GM18505 (cell line): Measurements from ENCODE around the gene FCRL6.

ENCODE experiments used
- ATAC-seq: cut with Tn5 transposase; IDR thresholded peaks from one replicate; pipeline ENCODE4 v1.9.1; 2021; ENCODE audit not compliant: unreplicated experiment
- POLR2A ChIP-seq: IDR thresholded peaks from 4 replicates; pipeline ENCODE4 v1.6.1; 2011; ENCODE audit warnings: borderline replicate concordance; ENCODE audit not compliant: insufficient read depth, insufficient read length; ENCODE audit errors: extremely low read depth

The FCRL6 gene

DNA sequence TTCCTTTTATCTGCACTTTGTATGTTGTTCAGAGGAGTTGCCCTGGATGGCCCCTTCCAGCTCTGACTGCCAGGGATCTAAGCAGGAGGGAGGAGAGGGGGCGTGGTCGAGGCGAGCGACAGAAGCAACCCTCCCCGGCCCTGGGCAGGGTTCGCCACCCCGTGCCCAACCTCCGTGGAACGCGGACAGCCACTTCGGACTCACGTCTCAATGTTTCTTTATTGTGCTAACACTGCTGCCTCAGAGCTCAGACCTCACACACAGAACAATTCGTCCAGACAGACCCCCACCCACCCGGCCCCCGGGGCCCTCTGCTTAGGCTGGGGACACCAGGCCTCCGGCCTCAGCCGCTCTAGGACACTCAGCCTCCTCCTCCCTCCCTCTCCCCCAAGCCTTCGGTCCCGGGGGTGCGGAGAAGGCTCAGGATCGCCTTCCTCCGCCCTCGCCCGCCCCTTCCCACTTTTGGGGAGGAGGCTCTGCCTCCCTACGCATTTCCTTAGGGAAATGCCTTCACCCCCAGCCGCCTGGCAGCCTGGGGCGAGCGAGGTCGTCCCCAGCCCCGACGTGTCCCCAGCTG, 52.0 kb downstream of the FCRL6 start:
- no peak for TF ChIP-seq POLR2A
- ATAC-seq, result no peak

GRCh38 chr1:159854693-159855192, 52.6 kb downstream of the FCRL6 start:
- no peak for TF ChIP-seq POLR2A
- ATAC-seq, result peak; percentile 71

- TF ChIP-seq POLR2A, result no peak
- no peak for ATAC-seq
Observed at GRCh38 chr1:159855709-159856108, 53.5 kb downstream of the FCRL6 start.

DNA sequence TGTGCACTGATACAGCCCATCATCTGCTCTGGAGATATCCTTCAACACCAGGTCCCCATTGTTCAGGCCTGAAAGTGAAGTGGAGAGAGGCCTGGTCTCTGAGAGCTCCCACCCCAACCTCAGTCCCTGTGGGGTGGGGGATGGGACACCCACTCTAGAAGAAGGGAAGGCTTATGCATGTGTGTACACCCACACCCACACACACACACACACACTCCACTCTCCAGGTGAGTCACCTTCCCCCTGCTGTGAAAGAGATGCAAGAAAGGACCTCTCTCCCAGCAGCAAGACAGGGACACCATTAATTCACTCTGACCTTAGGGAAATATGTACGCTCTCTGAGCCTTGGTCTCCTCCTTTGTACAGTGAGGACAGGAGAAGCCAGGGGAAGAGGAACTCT, 54.4 kb downstream of the FCRL6 start:
- no peak for ATAC-seq

GRCh38 chr1:159857889-159858288, 55.7 kb downstream of the FCRL6 start:
- ATAC-seq, result no peak
- no peak for TF ChIP-seq POLR2A

More for the DNA sequence above, 54.4 kb downstream of the FCRL6 start:
- no peak for TF ChIP-seq POLR2A

- no peak for TF ChIP-seq POLR2A
- no peak for ATAC-seq
Observed at GRCh38 chr1:159859767-159860322, 57.7 kb downstream of the FCRL6 start.

DNA sequence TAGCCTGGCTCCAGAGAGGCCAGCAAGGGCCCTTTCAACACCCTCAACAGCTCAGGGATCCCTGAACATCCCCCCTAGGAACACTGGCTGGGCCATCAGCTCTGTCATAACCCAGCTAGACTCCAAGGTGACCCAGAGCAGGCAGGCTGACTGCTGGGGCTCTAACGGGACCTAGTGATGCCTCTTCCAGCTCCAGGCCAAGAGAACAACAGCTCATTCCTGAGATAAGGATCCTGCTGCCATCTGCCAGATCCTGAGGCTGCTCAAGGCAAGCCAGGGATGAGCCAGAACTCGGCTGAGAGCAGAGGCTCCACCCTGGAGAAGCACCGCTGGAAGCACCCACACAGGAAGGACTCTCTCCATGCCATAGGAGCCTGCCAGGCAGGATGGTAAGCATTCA, 58.3 kb downstream of the FCRL6 start:
- no peak for TF ChIP-seq POLR2A
- ATAC-seq, result no peak

DNA sequence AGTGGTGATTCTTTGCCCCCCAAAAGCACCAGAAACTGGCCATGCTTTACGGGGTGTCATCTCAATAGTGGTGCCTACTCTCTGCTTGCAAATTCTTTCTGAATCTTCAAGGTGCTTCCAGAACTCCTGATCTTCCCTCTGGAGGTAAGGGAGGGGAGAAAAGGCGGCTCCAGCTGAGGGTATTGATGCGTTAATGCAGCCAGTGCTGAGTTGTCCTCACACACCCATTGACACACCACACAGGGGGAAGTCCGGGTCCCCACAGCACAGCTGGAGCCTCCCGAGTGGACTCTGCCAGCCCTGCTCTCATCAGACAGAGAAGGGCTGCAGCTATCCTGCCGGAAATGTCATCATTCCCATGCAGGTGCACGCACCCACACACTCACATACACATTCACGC, 59.1 kb downstream of the FCRL6 start:
- no peak for TF ChIP-seq POLR2A
- ATAC-seq, result no peak

DNA sequence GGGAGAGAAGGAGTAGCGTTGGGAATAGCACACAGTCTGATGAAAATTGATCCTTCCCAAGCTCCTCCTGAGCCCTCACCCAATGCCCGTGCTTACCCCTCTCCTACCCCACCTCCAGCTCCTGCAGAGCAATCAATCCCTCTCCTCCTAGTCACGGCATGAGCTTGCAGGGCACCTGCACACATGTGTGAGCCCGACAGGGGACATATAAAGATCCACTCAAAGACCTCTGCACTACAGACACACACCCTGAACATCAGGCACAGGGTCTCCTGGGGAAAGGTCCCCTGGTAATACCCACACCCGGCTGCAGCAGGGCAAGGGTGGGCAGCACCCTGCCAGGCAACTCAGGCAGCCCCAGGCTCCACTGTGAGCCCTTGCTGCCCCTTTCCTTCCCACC, 59.9 kb downstream of the FCRL6 start:
- ATAC-seq, result no peak

DNA sequence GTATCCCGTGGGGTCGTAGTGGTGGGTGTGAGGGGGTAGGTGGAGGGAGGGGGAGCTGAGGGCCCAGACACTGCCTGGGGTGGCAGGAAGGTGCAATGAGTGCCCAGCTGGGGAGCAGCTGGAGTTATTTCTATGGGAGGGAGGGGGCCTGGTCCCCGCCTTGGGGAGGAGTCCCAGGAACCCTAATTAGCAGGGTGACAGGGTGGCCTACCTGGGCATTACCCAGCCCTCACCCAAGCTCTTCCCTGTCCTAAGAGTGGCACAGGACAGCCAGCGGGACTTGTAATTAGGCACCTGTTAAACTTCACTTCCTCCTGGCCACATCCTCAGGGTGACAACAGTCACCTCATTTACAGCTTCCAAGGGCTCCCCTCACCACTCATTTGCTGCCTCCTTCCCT, 60.4 kb downstream of the FCRL6 start, which contains the start of gene VSIG8:
VSIG8 (minus strand) TSS at position 101 of the 400 bp plus-strand sequence. CDS start 136 bp downstream, outside the sequence.
- no peak for TF ChIP-seq POLR2A
- no peak for ATAC-seq

More for the DNA sequence above, 59.9 kb downstream of the FCRL6 start:
- no peak for TF ChIP-seq POLR2A

- no peak for ATAC-seq
- no peak for TF ChIP-seq POLR2A
Observed at GRCh38 chr1:159864262-159864661, 62.1 kb downstream of the FCRL6 start.
